ENCODE measurements around the gene IPP. TPM values are rescaled to one million over a fixed set of nuclear protein-coding genes. Genes with fewer than 3 reads are reported as not detected.

IPP gene
- total RNA-seq, 3 donors from 2014 or later = 18.4 to 21.1 (median 19.2) TPM

GRCh38 chr1:45767035-45767434 lies 16.6 kb upstream of the IPP start:
- DNase-seq = no peak
- Histone ChIP-seq H3K4me1 (ENCODE audit: low read depth) (no peaks in the 10 kb centered on the region), H3K36me3 (ENCODE audit: low read depth) (no peaks in the 10 kb centered on the region), H3K4me3 (no peak overlapping the region), H3K9me3 (no peaks in the 10 kb centered on the region)
- ATAC-seq = no peak
- intact Hi-C loops (cut with DNase I, micrococcal nuclease) = no loop called here
- TF ChIP-seq CTCF (IDR thresholded peaks at IDR 0.05) = no peak

DNA sequence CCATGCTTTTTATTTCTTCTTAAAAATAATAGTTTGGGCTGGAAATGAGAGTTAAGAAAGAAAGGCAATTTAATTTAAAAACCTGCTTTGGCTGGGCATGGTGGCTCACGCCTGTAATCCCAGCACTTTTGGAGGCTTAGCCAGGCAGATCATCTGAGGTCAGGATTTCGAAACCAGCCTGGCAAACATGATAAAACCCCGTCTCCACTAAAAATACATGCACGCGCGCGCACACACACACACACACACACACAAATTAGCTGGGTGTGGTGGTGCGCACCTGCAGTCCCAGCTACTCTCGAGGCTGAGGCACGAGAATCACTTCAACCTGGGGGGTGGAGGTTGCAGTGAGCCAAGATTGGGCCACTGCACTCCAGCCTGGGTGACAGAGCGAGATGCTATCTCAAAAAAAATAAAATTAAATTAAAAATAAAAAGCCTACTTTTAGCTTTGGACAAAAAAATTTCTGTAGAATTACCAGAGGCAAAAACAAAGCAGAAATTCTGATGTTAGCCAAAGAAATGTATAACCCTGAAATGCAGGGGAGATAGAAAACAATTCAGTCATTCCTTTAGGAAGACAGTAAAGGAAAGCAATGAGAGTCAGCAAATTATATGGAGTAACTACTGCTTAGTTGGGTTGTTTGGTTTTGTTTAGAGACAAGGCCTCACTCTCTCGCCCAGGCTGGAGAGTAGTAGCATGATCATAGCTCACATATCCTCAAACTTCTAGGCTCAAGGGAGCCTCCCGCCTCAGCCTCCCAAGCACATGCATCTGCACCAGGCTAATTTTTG lies 15.7 kb upstream of the IPP start:
- intact Hi-C loops (cut with DNase I, micrococcal nuclease) = no loop called here
- no peak for TF ChIP-seq CTCF (IDR thresholded peaks at IDR 0.05)
- Histone ChIP-seq H3K36me3 (ENCODE audit: low read depth) (no peaks in the 10 kb centered on the region), H3K9me3 (no peaks in the 10 kb centered on the region), H3K4me1 (ENCODE audit: low read depth) (no peaks in the 10 kb centered on the region), H3K4me3 (no peak overlapping the region)
- no peak for ATAC-seq
- DNase-seq = no peak

DNA sequence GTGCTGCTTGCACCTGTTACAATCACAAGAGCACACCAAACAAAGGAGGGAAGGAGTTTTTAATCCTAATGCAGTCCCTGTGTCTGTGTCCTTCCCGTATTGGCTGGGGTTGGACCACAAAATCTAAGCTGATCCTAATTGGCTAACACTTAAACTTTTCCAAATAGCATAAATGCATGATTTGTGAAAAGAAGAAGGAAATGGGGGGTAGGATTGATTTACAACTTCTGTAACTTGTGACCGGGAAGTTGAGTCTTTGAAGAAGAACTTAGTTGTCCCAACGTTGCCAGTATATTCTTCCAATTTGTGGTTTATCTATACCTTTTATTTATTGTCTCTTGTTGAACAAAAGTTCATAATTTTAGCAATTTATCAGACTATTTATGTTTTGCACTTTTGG lies 11.8 kb upstream of the IPP start:
- no peak for TF ChIP-seq CTCF (IDR thresholded peaks at IDR 0.05)
- no peaks in the 10 kb centered on the region for H3K36me3 ChIP-seq (ENCODE audit: low read depth)
- intact Hi-C loops (cut with DNase I, micrococcal nuclease) = no loop called here
- no peaks in the 10 kb centered on the region for H3K9me3 ChIP-seq
- H3K4me1 ChIP-seq (ENCODE audit: low read depth) = no peaks in the 10 kb centered on the region
- no peak overlapping the region for H3K4me3 ChIP-seq
- no peak for ATAC-seq
- DNase-seq = no peak

- Histone ChIP-seq H3K4me3 (no peak overlapping the region), H3K4me1 (ENCODE audit: low read depth) (peaks cover 7% of the 10 kb centered on the region), H3K36me3 (ENCODE audit: low read depth) (no peaks in the 10 kb centered on the region), H3K9me3 (peaks cover 10% of the 10 kb centered on the region)
- no peak for DNase-seq
- TF ChIP-seq CTCF (IDR thresholded peaks at IDR 0.05) = no peak
- ATAC-seq = no peak
- intact Hi-C loops (cut with DNase I, micrococcal nuclease) = no loop called here
These were observed 5.2 kb upstream of the IPP start for GRCh38 chr1:45755697-45756096.

- Histone ChIP-seq H3K4me3 (no peak overlapping the region), H3K9me3 (peaks cover 10% of the 10 kb centered on the region), H3K4me1 (ENCODE audit: low read depth) (peaks cover 7% of the 10 kb centered on the region), H3K36me3 (ENCODE audit: low read depth) (no peaks in the 10 kb centered on the region)
- intact Hi-C loops (cut with DNase I, micrococcal nuclease) = no loop called here
- ATAC-seq (no peak), DNase-seq (no peak)
- TF ChIP-seq CTCF (IDR thresholded peaks at IDR 0.05) = no peak
These were observed 3.0 kb upstream of the IPP start for GRCh38 chr1:45753248-45754037.

Data from mucosa of descending colon (tissue), 3 donors.